Spinal cord (tissue), 10 donors: ENCODE results near the gene MMAB. TPM values are rescaled to one million over a fixed set of nuclear protein-coding genes. Genes with fewer than 3 reads are reported as not detected.

Experiments used
- DNase-seq, 6 donors: peaks; one replicate each; pipeline versions ENCODE4 v3.0.0 to v3.0.0-alpha.2; 2013 to 2015; ENCODE audit warnings: low spot score in 6 of 6, low read depth in 4 of 6
- H3K27ac ChIP-seq: one replicate; pipeline ENCODE4 v1.5.1; 2013; ENCODE audit warnings: low read depth, low read length, control low read depth
- H3K27me3 ChIP-seq: one replicate; pipeline ENCODE4 v1.6.1; 2013; ENCODE audit warnings: low read length; ENCODE audit not compliant: control insufficient read depth, insufficient read depth
- H3K36me3 ChIP-seq: one replicate; pipeline ENCODE4 v1.6.1; 2013; ENCODE audit warnings: low read length; ENCODE audit not compliant: control insufficient read depth, insufficient read depth
- H3K4me1 ChIP-seq: one replicate; pipeline ENCODE4 v1.6.1; 2013; ENCODE audit warnings: low read length; ENCODE audit not compliant: control insufficient read depth, insufficient read depth
- H3K4me3 ChIP-seq: one replicate; pipeline ENCODE4 v1.5.1; 2013; ENCODE audit warnings: low read depth, low read length, control low read depth
- H3K9me3 ChIP-seq: one replicate; pipeline ENCODE4 v1.6.1; 2013; ENCODE audit warnings: low read length; ENCODE audit not compliant: control insufficient read depth, insufficient read depth
- WGBS: methylation state at CpG from one replicate; pipeline ENCODE4 v1.1.5; 2013; ENCODE audit warnings: missing lambda C conversion rate; ENCODE audit not compliant: insufficient coverage; 5-methylcytosine and 5-hydroxymethylcytosine counted together
- polyA plus RNA-seq, 2 donors: library from polyadenylated mRNA; unstranded; fragments of 120-200 nt; gene quantifications; one replicate each; pipeline ENCODE4 v1.2.1, GENCODE V29; 2013; ENCODE audit not compliant: insufficient read length in 2 of 2
- total RNA-seq, 2 donors: library from RNA; depleted of rRNA in 1 of 2; stranded (reverse); fragments of 120-200 nt in 1 of 2; fragments of >200 nt in 1 of 2; gene quantifications; one replicate each; pipeline versions ENCODE4 v1.2.3 to v1.2.4, GENCODE V29; 2013 to 2014
- donor health status: healthy.

Gene MMAB
- total and polyA plus RNA-seq, 4 donors = 21.9 to 59.8 (median 54.2) TPM

DNA sequence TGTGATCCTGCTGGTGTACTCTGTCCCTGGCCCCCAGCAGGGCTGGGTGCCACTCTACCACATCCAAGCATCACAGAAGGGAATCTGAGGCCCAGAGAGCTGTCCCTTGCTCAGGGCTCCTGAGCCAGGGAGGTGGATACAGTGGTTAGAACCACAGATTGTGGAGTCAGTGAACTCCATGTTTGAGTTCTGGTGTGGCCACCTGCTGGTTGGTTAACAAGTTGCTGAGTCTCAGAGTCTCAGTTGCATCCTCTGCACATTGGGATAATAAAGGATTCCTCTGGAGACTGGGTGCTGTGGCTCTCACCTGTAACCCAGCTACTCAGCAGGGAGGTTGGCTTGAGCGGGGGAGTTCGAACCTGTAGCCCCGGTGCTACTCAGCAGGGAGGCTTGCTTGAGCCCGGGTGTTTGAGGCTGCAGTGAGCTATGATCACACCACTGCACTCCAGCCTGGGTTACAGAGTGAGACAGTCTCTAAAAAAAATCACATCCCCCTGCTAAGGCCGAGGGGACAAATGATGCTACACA lies 39.7 kb upstream of the MMAB start:
- peaks cover 35% of the 10 kb centered on the region for H3K27me3 ChIP-seq

DNA sequence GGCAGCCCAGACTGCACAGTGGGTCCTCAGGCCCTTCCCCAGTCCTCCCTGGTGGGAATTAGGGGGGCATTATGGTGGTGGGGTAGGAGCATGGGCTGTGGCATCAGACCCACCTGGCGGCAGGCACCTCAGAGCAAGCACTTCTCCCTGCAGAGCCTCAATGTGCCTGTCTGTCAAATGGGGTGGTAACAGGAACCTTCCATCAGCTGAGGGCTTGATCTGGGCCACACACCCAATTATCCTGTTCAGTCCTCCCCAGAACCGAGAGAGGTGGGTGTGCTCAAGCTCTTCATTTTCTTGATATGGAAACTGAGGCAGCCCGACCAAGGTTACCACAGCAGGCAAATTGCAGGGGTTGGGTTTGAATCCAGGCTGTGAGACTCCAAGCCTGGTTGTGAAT lies 38.7 kb upstream of the MMAB start:
- Histone ChIP-seq H3K27me3 (peaks cover 35% of the 10 kb centered on the region), H3K9me3 (no peaks in the 10 kb centered on the region), H3K36me3 (no peaks in the 10 kb centered on the region), H3K27ac (no peak overlapping the region), H3K4me3 (no peak overlapping the region), H3K4me1 (peaks cover 33% of the 10 kb centered on the region)
- 83% methylated on average over 3 of the region's 3 CpGs for WGBS
- DNase-seq = no peak

More for the DNA sequence above, 39.7 kb upstream of the MMAB start:
- H3K36me3 ChIP-seq = no peaks in the 10 kb centered on the region
- H3K4me1 ChIP-seq = peaks cover 40% of the 10 kb centered on the region
- no peak for DNase-seq
- no peak overlapping the region for H3K4me3 ChIP-seq
- 44% methylated on average over 4 of the region's 5 CpGs for WGBS
- H3K27ac ChIP-seq = no peak overlapping the region
- no peaks in the 10 kb centered on the region for H3K9me3 ChIP-seq

DNA sequence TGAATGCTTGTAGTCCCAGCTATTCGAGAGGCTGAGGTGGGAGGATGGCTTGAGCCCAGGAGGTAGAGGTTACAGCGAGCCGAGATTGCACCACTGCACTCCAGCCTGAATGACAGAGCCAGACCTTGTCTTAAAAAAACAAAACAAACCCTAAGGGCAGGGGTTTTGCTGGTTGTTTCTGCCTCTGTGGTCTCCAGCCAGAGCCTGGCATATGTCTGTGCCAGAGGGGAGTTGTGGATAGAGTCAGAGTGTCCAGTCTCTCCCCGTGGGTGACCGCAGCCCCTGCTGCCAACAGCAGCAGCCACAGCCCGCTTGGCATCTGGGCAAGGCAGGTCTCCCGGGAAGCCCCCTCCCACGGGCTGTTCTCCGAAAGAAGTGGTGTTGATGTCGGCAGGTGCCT lies 37.9 kb upstream of the MMAB start:
- peaks cover 34% of the 10 kb centered on the region for H3K4me1 ChIP-seq
- H3K4me3 ChIP-seq = no peak overlapping the region
- DNase-seq = no peak
- H3K9me3 ChIP-seq = no peaks in the 10 kb centered on the region
- H3K27me3 ChIP-seq = peaks cover 35% of the 10 kb centered on the region
- no peak overlapping the region for H3K27ac ChIP-seq
- WGBS = 20% methylated on average over 1 of the region's 10 CpGs
- no peaks in the 10 kb centered on the region for H3K36me3 ChIP-seq

DNA sequence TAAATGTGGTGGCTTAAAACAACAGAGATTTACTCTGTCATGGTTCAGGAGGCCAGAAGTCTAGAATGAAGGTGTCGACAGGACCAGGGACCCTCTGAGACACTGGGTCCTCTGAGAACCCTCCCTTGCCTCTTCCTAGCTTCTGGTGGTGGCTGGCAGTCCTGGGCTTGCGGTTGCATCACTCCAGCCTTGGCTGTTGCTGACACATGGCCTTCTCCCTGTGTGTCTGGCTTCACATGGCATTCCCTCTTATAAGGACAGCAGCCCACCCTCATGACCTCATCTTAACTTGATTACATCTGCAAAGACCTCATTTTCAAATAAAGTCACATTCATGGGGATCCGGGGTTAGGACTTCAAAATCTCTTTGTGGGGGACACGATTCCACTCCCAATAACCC lies 37.2 kb upstream of the MMAB start:
- Histone ChIP-seq H3K27me3 (peaks cover 29% of the 10 kb centered on the region), H3K36me3 (no peaks in the 10 kb centered on the region), H3K4me1 (peaks cover 41% of the 10 kb centered on the region), H3K27ac (no peak overlapping the region), H3K4me3 (no peak overlapping the region), H3K9me3 (no peaks in the 10 kb centered on the region)
- WGBS = 89% methylated on average over 2 of the region's 4 CpGs
- no peak for DNase-seq

DNA sequence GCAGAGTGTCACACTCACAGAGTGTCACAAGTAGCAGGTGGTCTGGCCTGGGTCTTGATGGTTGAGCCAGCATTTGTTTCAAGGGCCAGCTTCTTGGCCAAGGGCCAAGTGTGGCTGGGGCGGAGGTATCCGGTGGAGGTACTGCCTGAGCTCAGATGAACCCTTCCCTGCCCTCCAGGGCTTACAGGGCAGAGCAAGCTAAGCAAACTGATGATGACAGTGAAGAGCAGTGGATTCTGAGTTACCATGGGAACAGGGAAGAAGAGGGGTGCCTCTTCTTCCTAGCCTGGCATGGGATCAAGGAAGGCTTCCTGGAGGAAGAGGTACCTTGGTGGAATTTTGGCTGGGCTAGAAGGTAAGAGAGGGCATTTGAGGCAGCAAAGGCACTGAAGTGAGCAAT lies 36.0 kb upstream of the MMAB start:
- DNase-seq = no peak
- Histone ChIP-seq H3K27me3 (peaks cover 24% of the 10 kb centered on the region), H3K4me3 (no peak overlapping the region), H3K4me1 (peaks cover 42% of the 10 kb centered on the region), H3K36me3 (no peaks in the 10 kb centered on the region), H3K9me3 (no peaks in the 10 kb centered on the region), H3K27ac (no peak overlapping the region)
- WGBS = 59% methylated on average over 2 of the region's 2 CpGs

DNA sequence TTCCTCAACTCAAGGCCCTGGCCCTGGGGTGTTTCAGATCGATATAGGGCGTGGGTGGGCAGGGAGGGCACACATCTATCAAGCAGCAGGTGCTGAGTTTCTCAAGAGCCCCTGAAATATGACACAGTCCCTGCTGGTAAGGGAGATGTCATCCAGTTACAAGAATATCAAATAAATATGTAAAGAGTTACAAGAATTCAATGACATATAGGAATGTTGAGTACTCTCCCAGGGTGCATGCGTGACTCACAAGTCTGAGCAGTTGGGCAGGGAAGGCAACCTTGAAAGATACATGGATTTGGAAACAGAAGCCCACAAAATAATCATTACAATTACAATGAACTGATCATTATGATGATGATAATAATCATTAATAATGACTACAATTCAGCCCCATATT lies 35.5 kb upstream of the MMAB start:
- Histone ChIP-seq H3K36me3 (no peaks in the 10 kb centered on the region), H3K27me3 (peaks cover 22% of the 10 kb centered on the region), H3K4me1 (peaks cover 40% of the 10 kb centered on the region), H3K27ac (no peak overlapping the region), H3K9me3 (no peaks in the 10 kb centered on the region), H3K4me3 (no peak overlapping the region)
- no CpG with 5 or more reads among the region's 3 CpGs for WGBS
- DNase-seq = no peak

DNA sequence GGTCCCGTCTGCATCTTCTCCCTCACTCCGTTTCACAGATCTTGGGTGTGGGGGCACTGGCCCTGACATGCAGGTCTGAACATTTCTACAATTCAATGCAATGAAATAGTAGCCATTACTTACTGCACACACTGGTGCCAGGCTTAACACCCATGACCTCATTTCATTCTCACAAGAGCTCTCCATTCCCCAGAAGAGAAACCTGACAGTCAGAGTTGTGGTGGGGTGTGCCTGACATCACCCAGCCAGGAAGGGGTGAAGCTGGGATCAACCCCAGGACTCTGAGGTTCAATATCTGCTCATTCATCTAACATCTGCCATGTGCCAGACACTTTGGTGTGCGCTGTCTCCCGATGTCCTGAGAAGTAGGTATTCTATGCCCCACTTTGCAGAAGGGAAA lies 35.0 kb upstream of the MMAB start:
- H3K27me3 ChIP-seq = peaks cover 17% of the 10 kb centered on the region
- H3K4me1 ChIP-seq = peaks cover 35% of the 10 kb centered on the region
- DNase-seq = no peak
- no peaks in the 10 kb centered on the region for H3K9me3 ChIP-seq
- 100% methylated on average over 1 of the region's 4 CpGs for WGBS
- no peaks in the 10 kb centered on the region for H3K36me3 ChIP-seq
- H3K4me3 ChIP-seq = no peak overlapping the region
- no peak overlapping the region for H3K27ac ChIP-seq

DNA sequence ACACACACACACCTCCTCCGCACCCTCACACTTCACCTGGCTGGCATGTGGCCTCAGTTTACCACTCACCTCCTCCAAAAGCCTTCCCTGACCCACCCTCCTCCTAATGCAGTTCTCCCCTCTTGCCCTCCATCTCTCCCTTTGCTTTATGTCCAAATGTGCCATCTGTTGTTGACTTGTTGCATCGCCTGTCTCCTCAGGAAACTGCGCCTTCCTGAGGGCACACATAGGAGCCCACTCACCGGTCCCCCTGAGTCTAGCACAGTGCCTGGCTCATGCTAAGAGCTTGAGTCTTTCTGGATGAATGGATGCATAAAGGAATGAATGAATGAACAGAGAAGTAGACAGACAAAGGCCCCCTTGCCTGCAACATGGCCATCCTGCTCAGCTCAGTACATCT lies 34.3 kb upstream of the MMAB start:
- Histone ChIP-seq H3K36me3 (no peaks in the 10 kb centered on the region), H3K4me1 (peaks cover 28% of the 10 kb centered on the region)
- whole genome bisulfite sequencing = 97% methylated on average over 3 of the region's 4 CpGs

DNA sequence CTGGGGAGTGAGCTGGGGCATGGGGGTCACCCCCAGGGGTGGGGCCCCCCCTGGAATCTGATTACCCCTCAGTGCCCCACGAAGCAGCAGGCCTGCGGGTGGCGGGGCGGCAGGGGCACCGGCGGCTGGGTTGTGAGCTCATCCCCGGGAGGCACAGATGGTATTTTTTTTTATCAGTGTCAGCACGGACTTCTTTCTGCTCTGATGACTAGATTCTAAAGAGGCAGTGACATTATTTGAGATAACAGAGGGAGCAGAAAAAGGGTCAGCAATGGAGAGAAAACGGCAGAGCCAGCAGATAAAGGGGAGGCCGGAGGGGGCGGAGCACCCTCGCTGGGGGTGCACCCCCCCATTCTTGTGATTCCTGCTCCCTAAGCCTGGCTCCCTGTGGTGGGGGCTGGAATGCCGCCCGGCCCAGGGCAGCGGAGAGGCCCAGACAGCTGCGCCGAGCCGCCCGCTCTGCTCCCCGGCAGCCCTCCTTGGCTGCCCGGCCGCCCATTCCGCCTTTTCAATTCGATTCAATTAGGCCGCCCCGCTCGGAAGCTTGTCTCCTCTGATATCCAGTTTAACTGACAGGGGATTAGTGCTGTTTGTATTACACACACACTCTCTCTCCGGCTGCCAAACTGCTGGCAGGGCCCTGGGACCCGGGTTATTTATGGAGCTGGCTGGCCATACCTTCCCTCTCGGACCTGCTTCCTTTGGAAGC lies 33.2 kb upstream of the MMAB start:
- WGBS = 5% methylated on average over 30 of the region's 30 CpGs
- DNase-seq = peak in 2 of 6 donors; percentile 83 to 84
- H3K4me3 ChIP-seq = no peak overlapping the region
- H3K27ac ChIP-seq = no peak overlapping the region
- H3K9me3 ChIP-seq = no peaks in the 10 kb centered on the region
- no peaks in the 10 kb centered on the region for H3K36me3 ChIP-seq
- H3K27me3 ChIP-seq = peaks cover 6% of the 10 kb centered on the region
- H3K4me1 ChIP-seq = peaks cover 24% of the 10 kb centered on the region

More for the DNA sequence above, 34.3 kb upstream of the MMAB start:
- H3K27ac ChIP-seq = no peak overlapping the region
- no peaks in the 10 kb centered on the region for H3K9me3 ChIP-seq
- DNase-seq = no peak
- H3K4me3 ChIP-seq = no peak overlapping the region
- H3K27me3 ChIP-seq = peaks cover 12% of the 10 kb centered on the region

DNA sequence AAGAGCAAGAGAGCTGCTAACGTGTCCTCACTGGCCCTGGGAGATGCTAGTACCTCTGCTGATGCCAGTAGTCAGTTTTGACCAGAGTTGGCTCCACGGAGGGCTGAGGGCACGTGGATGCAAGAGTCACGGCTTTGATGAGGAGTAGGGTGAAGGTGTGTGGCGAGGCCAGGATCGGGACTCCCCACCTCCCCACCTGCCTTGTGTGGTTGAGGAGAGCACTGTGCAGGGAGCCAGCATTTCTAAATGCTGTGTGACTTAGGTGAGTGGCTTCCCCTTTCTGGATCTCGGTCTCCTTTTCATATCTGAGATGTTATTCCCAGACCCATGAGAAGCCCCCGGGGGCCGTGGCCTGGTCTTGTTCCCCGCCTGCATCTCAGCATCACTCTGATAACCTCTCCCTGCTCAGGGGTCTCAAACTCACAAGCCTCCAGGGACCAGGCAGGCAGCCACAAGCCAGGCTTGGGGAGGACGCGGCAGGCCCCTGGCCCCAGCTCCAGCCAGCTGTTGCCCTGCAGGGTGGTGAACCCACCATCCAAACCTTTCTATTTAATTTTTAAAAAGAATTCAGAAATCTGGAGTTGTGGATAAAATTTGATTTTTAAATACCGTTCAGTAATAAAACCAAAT lies 32.4 kb upstream of the MMAB start:
- DNase-seq = no peak
- no peaks in the 10 kb centered on the region for H3K9me3 ChIP-seq
- peaks cover 19% of the 10 kb centered on the region for H3K4me1 ChIP-seq
- H3K27ac ChIP-seq = no peak overlapping the region
- peaks cover 6% of the 10 kb centered on the region for H3K27me3 ChIP-seq
- H3K36me3 ChIP-seq = no peaks in the 10 kb centered on the region
- WGBS = 82% methylated on average over 8 of the region's 13 CpGs
- H3K4me3 ChIP-seq = no peak overlapping the region
